Fibroblast of mammary gland (primary cell): ENCODE measurements around the gene CD180.

Source experiments
- DNase-seq: peaks from one replicate; pipeline ENCODE4 v3.0.0-alpha.2; 2010; ENCODE audit warnings: low read depth
- H3K4me3 ChIP-seq: 2 replicates; pipeline ENCODE4 v1.5.1; 2011; ENCODE audit warnings: low read depth, mild to moderate bottlenecking, low read length, moderate library complexity; ENCODE audit not compliant: control insufficient read depth
- CTCF ChIP-seq: conservative IDR thresholded peaks from 2 replicates; pipeline ENCODE4 v1.5.1; 2011; ENCODE audit warnings: low read depth, low read length, inconsistent platforms; ENCODE audit not compliant: control insufficient read depth, insufficient read depth

CD180 gene

GRCh38 chr5:67233075-67233474 is 36.5 kb upstream of the CD180 start:
- no peak overlapping the region for H3K4me3 ChIP-seq
- no peak for TF ChIP-seq CTCF
- peak; percentile 75 for DNase-seq

GRCh38 chr5:67223211-67223610 is 26.6 kb upstream of the CD180 start:
- no peak for TF ChIP-seq CTCF
- DNase-seq: no peak
- no peak overlapping the region for H3K4me3 ChIP-seq

- TF ChIP-seq CTCF: no peak
- H3K4me3 ChIP-seq: no peak overlapping the region
- no peak for DNase-seq
Observed at GRCh38 chr5:67222243-67223025, 25.8 kb upstream of the CD180 start.

GRCh38 chr5:67221487-67222242 is 25.1 kb upstream of the CD180 start:
- DNase-seq: no peak
- no peak overlapping the region for H3K4me3 ChIP-seq
- no peak for TF ChIP-seq CTCF

- no peak for TF ChIP-seq CTCF
- DNase-seq: no peak
- no peak overlapping the region for H3K4me3 ChIP-seq
Observed at GRCh38 chr5:67216564-67216963, 20.0 kb upstream of the CD180 start.

- H3K4me3 ChIP-seq: no peak overlapping the region
- peak; percentile 47 for DNase-seq
- TF ChIP-seq CTCF: no peak
Observed at GRCh38 chr5:67215519-67216471, 19.2 kb upstream of the CD180 start.
